ENCODE measurements around the gene MRPL46.

Gene MRPL46

DNA sequence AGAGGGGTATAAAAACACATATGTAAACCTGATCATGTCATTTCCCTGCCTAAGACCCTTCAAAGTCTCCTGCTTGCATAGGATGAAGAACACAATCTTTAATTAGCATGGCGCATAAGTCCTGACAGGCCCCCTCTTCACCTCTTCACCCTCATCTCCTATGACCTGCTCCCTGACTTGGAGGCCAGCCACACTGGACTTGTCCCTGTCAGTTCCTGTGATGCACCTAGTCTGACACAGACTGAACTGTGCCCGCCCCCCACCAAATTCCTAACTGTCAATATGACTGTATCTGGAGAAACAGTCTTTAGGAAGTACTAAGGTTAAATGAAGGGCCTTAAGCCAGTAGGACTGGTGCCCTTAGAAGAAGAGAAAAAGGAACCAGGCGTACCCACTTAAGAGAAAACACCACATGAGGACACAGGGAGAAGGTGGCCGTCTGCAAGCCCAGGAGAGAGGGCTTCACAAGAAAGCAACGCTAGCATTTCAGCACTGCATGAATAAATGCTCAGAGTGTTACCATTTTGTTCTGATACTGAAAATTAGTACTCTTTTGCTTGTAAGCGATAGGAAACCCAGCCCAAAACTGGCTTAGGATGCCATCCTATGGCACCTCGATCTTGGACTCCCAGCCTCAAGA, 34.0 kb downstream of the MRPL46 start:
- DNase-seq (ENCODE audit: insufficient read length) (no peak), FAIRE-seq (no peak)
- TF ChIP-seq TAF1 (IDR thresholded peaks at IDR 0.05; ENCODE audit: borderline replicate concordance, low read depth, low read length) = no peak
- TF ChIP-seq POLR2AphosphoS5 (IDR thresholded peaks at IDR 0.05; ENCODE audit: low read depth, low read length) = no peak
- TF ChIP-seq POLR2A (IDR thresholded peaks at IDR 0.05; ENCODE audit: low read depth, low read length) = no peak

DNA sequence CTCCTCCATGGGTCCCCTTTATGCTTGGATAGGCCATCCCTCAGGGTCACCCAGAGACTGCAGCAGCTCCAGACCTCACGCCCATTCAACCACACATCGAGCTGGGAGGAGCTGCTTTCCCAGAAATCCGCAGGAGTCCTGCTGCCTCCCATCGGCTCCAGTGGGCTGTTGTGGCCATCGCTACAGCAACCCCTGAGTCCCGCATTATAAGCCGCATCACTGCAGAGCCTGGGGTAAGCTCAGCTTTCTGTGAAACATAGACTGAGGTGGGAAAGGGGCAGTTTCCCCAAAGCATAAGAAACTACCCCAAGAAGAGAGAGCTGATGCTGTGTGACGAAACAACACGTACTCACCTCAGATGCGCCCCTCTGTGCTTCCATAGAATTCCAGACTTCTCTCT, 35.7 kb downstream of the MRPL46 start:
- FAIRE-seq (no peak), DNase-seq (ENCODE audit: insufficient read length) (no peak)
- no peak for TF ChIP-seq POLR2AphosphoS5 (IDR thresholded peaks at IDR 0.05; ENCODE audit: low read depth, low read length)
- TF ChIP-seq TAF1 (IDR thresholded peaks at IDR 0.05; ENCODE audit: borderline replicate concordance, low read depth, low read length) = no peak
- TF ChIP-seq POLR2A (IDR thresholded peaks at IDR 0.05; ENCODE audit: low read depth, low read length) = no peak

DNA sequence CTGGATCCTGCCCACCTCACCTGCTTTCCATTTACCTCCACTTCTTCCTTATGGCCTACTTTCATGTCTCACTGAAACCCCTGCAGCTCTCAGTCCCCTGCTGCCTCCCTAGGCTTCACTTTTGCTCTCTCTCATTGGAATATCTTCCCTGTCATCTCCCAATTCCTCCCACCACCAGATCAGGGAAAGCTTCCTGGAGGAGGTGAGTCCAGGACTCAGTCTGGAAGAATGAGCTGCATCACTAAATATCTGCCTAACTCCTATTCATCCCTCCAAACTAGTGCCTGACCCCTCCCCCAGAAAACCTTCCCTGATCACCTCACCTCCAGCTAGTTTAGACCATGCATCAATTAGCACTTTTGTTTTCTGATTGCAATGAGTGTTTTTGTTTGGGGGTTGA, 37.1 kb downstream of the MRPL46 start:
- TF ChIP-seq POLR2AphosphoS5 (IDR thresholded peaks at IDR 0.05; ENCODE audit: low read depth, low read length) (no peak), POLR2A (IDR thresholded peaks at IDR 0.05; ENCODE audit: low read depth, low read length) (no peak), TAF1 (IDR thresholded peaks at IDR 0.05; ENCODE audit: borderline replicate concordance, low read depth, low read length) (no peak)
- FAIRE-seq (no peak), DNase-seq (ENCODE audit: insufficient read length) (no peak)

DNA sequence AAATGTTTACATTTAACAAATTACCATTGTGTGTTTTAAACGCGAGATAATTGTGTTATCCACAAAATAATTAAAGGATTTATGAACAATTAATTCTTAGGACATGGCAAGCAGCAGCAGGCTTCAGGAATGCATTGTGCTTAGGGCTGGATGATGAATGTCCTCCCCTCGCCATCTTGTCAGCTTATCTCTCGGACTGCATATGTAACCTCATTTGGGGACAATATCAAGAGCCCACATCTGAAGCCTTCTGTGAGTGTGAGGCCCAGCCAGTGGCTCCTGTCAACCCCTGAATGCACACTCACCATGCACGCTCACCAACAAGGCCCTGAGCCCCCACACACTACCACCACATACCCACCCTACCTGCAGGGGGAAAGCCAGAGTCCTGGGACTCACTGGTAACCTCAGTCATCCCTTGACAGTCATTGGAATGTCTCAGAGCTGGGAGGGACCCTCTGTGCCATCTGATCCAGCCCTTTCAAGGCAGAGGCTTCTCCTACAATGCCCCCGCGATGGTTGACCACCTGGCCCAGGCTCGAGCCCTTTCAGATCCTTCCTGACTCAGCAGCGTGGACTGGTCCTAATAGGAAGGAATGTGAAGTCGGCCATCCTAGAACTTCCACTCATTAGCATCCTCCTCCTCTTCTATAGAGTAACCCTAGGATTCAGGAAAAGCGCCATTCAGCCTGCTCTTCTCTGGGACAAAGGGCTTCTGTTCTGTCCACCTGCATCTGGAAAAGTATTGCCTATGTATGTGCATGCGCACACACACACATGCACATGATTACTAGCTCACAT, 38.2 kb downstream of the MRPL46 start:
- no peak for DNase-seq (ENCODE audit: insufficient read length)
- FAIRE-seq = no peak
- TF ChIP-seq POLR2AphosphoS5 (IDR thresholded peaks at IDR 0.05; ENCODE audit: low read depth, low read length) (no peak), POLR2A (IDR thresholded peaks at IDR 0.05; ENCODE audit: low read depth, low read length) (no peak), TAF1 (IDR thresholded peaks at IDR 0.05; ENCODE audit: borderline replicate concordance, low read depth, low read length) (no peak)

DNA sequence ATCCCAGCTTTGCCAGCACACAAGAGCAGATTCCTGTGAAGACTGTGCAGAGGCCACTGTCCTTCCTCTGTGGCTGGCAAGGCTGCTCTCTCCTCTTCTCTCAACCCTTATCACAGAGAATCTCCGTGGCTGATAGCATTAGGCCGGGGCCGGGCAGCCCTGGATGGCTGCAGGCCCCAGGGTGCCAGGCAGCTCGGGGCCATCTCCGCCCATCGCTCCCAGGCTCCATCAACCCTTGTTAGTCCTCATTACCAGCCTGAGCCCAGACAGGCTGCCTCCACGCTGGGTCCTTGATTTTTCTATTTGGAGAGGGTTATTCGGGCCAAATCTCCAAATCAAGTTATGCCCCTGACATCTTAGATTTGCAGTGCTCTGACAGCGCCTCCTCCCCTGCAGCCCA, 39.1 kb downstream of the MRPL46 start:
- no peak for DNase-seq (ENCODE audit: insufficient read length)
- no peak for FAIRE-seq
- TF ChIP-seq POLR2AphosphoS5 (IDR thresholded peaks at IDR 0.05; ENCODE audit: low read depth, low read length) = no peak
- no peak for TF ChIP-seq TAF1 (IDR thresholded peaks at IDR 0.05; ENCODE audit: borderline replicate concordance, low read depth, low read length)
- TF ChIP-seq POLR2A (IDR thresholded peaks at IDR 0.05; ENCODE audit: low read depth, low read length) = no peak

DNA sequence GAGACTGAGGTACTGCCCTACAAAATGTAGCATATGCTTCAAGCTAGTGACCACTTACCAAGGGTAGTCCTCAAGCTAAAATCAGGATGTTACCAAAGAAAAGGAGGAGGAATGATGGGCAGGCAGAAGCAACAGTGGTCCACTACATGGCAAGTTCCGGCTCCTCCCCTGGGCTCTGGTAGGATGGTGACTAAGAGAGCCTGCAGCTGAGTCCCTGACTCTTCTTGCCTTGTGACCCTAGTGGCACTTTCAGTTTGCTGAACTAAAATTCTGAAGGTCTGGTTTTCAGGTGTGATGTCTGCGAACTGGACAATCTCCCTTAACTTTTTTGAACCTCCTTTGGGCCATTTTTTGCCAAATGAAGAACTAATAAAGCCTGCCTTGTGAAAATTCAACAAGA, 40.9 kb downstream of the MRPL46 start:
- FAIRE-seq (no peak), DNase-seq (ENCODE audit: insufficient read length) (no peak)
- TF ChIP-seq POLR2AphosphoS5 (IDR thresholded peaks at IDR 0.05; ENCODE audit: low read depth, low read length) (no peak), POLR2A (IDR thresholded peaks at IDR 0.05; ENCODE audit: low read depth, low read length) (no peak), TAF1 (IDR thresholded peaks at IDR 0.05; ENCODE audit: borderline replicate concordance, low read depth, low read length) (no peak)

DNA sequence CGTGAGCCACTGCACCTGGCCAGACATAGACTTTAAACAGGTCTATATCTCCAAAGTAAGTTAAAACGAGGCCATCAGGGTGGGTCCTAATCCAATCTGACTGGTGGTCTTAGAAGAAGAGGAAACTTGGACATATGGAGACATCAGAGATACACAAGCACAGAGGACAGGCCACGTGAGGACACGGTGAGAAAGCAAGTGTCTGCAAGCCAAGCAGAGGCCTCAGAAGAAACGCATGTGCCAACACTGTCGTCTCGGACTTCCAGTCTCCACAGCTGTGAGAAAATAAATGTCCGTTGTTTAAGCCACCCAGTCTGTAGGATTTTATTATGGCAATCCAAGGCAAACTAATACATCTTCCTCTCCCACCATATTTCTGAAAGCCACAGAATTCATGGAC, 43.9 kb downstream of the MRPL46 start:
- DNase-seq (ENCODE audit: insufficient read length) (no peak), FAIRE-seq (no peak)
- no peak for TF ChIP-seq TAF1 (IDR thresholded peaks at IDR 0.05; ENCODE audit: borderline replicate concordance, low read depth, low read length)
- no peak for TF ChIP-seq POLR2A (IDR thresholded peaks at IDR 0.05; ENCODE audit: low read depth, low read length)
- no peak for TF ChIP-seq POLR2AphosphoS5 (IDR thresholded peaks at IDR 0.05; ENCODE audit: low read depth, low read length)

DNA sequence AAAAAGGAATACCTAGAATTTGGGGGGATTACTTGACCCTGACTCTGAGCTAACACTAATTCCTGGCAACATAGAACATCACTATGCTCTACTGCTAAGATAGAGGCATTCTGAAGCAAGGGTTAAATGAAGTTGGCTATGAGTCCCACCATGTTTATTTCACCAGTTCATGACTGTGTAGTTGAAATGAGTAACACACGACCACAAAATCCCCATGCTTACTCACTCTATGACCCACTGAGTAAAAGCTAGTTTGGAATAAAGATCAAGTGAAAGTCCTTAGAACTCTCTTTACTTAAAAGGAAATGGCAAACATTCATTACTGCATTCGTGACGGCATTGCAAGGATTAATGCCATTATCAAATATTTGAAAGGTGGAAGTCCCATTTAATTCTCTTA, 47.4 kb downstream of the MRPL46 start:
- FAIRE-seq (no peak), DNase-seq (ENCODE audit: insufficient read length) (no peak)
- TF ChIP-seq TAF1 (IDR thresholded peaks at IDR 0.05; ENCODE audit: borderline replicate concordance, low read depth, low read length) = no peak
- no peak for TF ChIP-seq POLR2AphosphoS5 (IDR thresholded peaks at IDR 0.05; ENCODE audit: low read depth, low read length)
- no peak for TF ChIP-seq POLR2A (IDR thresholded peaks at IDR 0.05; ENCODE audit: low read depth, low read length)
